Smooth muscle cell (in vitro differentiated cells): Measurements from ENCODE around the gene EPN3. TPM values are rescaled to one million over a fixed set of nuclear protein-coding genes. Genes with fewer than 3 reads are reported as not detected.

Experiments
- DNase-seq: peaks from one replicate; lab custom pipeline; 2025; ENCODE audit not compliant: unreplicated experiment; lab: John Stamatoyannopoulos, UW
- H2AFZ ChIP-seq: fragments of 200-600 bp; sonication (generic); 2 replicates; pipeline ENCODE4 v1.6.0; 2016; ENCODE audit warnings: antibody characterized with exemption, low read depth, mild to moderate bottlenecking
- H3F3A ChIP-seq: fragments of 200-600 bp; sonication (generic); 2 replicates; pipeline ENCODE4 v1.6.0; 2017; ENCODE audit warnings: antibody characterized with exemption, low read depth
- H3K27ac ChIP-seq: fragments of 200-600 bp; sonication (generic); 2 replicates; pipeline ENCODE4 v1.5.1; 2016; ENCODE audit warnings: low read depth, mild to moderate bottlenecking
- H3K27me3 ChIP-seq: fragments of 200-600 bp; sonication (generic); 2 replicates; pipeline ENCODE4 v1.6.1; 2016; ENCODE audit warnings: low read depth, mild to moderate bottlenecking
- H3K36me3 ChIP-seq: fragments of 200-600 bp; sonication (generic); 2 replicates; pipeline ENCODE4 v1.5.1; 2016; ENCODE audit warnings: low read depth
- H3K4me1 ChIP-seq: fragments of 200-600 bp; sonication (generic); 2 replicates; pipeline ENCODE4 v1.5.1; 2016; ENCODE audit warnings: low read depth
- H3K4me2 ChIP-seq: fragments of 200-600 bp; sonication (generic); 2 replicates; pipeline ENCODE4 v1.6.0; 2016; ENCODE audit warnings: mild to moderate bottlenecking
- H3K4me3 ChIP-seq: fragments of 200-600 bp; sonication (generic); 2 replicates; pipeline ENCODE4 v1.5.1; 2016; ENCODE audit warnings: mild to moderate bottlenecking
- H3K79me2 ChIP-seq: fragments of 200-600 bp; sonication (generic); 2 replicates; pipeline ENCODE4 v1.6.0; 2016; ENCODE audit warnings: low read depth, mild to moderate bottlenecking
- H3K9ac ChIP-seq: fragments of 200-600 bp; sonication (generic); 2 replicates; pipeline ENCODE4 v1.6.0; 2016; ENCODE audit warnings: low read depth
- H3K9me3 ChIP-seq: fragments of 200-600 bp; sonication (generic); replicated peaks from 2 replicates; pipeline ENCODE4 v1.5.1; 2016; ENCODE audit warnings: low read depth
- H4K20me1 ChIP-seq: fragments of 200-600 bp; sonication (generic); 2 replicates; pipeline ENCODE4 v1.6.0; 2016; ENCODE audit warnings: low read depth
- WGBS: methylation state at CpG from one replicate; pipeline ENCODE4 v1.1.7; 2016; ENCODE audit warnings: low lambda C conversion rate; 5-methylcytosine and 5-hydroxymethylcytosine counted together
- polyA plus RNA-seq: library from polyadenylated mRNA; unstranded; fragments of >200 nt; fragmentation: Nextera tagmentation; extraction: Ambion mirVana; gene quantifications from 2 replicates; pipeline ENCODE4 v1.2.1, GENCODE V29; 2016
- total RNA-seq: library from RNA; depleted of rRNA; stranded (reverse); fragments of >200 nt; gene quantifications from 2 replicates; pipeline ENCODE4 v1.2.3, GENCODE V29; 2014
- TF ChIP-seq, protein P1 (sequence below): fragments of 200-600 bp; sonication (generic); IDR thresholded peaks from 2 replicates; pipeline ENCODE4 v1.5.1; 2017; ENCODE audit warnings: borderline replicate concordance, mild to moderate bottlenecking, antibody characterized with exemption; ENCODE audit not compliant: insufficient read depth, poor library complexity, severe bottlenecking

The EPN3 gene
- total and polyA plus RNA-seq, 2 experiments from 2014 or later = 3.9 to 5.1 TPM

DNA sequence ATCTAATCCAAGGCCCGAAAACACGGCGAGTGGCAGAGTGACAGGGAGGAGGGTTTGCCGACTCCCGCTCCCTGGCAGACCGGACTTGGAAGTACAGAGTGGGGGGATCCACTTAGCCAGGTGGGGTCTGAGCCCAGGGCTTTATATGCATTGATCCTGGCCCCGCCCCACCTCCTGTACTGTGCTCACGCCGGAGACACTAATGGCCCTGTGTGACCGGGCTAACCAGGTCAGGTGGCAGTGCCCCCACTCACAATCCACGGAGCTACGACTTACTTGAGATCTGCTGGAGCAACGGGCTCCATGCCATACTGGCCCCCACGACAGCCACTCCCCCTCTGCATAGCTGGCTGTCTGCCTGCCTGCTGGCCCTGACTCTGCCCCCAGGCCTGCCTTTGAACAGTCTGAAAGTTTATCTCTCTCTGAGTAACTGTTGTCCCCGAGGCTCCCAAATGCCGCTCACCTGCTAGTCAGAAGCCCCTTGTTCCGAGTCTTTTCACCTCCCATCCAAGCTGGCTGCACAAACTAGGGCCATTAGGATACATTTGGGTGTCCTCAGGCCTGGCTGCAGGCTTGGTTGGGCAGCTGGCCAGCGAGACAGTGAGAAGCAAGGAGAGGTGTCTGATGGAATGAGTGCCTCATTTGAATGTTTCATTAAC lies 56.0 kb downstream of the EPN3 start:
- Histone ChIP-seq H3K9ac (no peak overlapping the region), H3K79me2 (no peaks in the 10 kb centered on the region), H3K4me1 (peaks cover 8% of the 10 kb centered on the region), H3F3A (no peaks in the 10 kb centered on the region), H3K27me3 (no peaks in the 10 kb centered on the region), H3K4me3 (no peak overlapping the region), H3K36me3 (no peaks in the 10 kb centered on the region), H3K4me2 (no peak overlapping the region), H2AFZ (no peak overlapping the region), H3K27ac (no peak overlapping the region), H4K20me1 (no peaks in the 10 kb centered on the region), H3K9me3 (no peaks in the 10 kb centered on the region)
- WGBS = 87% methylated on average over 18 of the region's 18 CpGs
- DNase-seq = no peak
- TF ChIP-seq, protein P1, sequence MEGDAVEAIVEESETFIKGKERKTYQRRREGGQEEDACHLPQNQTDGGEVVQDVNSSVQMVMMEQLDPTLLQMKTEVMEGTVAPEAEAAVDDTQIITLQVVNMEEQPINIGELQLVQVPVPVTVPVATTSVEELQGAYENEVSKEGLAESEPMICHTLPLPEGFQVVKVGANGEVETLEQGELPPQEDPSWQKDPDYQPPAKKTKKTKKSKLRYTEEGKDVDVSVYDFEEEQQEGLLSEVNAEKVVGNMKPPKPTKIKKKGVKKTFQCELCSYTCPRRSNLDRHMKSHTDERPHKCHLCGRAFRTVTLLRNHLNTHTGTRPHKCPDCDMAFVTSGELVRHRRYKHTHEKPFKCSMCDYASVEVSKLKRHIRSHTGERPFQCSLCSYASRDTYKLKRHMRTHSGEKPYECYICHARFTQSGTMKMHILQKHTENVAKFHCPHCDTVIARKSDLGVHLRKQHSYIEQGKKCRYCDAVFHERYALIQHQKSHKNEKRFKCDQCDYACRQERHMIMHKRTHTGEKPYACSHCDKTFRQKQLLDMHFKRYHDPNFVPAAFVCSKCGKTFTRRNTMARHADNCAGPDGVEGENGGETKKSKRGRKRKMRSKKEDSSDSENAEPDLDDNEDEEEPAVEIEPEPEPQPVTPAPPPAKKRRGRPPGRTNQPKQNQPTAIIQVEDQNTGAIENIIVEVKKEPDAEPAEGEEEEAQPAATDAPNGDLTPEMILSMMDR = no peak

DNA sequence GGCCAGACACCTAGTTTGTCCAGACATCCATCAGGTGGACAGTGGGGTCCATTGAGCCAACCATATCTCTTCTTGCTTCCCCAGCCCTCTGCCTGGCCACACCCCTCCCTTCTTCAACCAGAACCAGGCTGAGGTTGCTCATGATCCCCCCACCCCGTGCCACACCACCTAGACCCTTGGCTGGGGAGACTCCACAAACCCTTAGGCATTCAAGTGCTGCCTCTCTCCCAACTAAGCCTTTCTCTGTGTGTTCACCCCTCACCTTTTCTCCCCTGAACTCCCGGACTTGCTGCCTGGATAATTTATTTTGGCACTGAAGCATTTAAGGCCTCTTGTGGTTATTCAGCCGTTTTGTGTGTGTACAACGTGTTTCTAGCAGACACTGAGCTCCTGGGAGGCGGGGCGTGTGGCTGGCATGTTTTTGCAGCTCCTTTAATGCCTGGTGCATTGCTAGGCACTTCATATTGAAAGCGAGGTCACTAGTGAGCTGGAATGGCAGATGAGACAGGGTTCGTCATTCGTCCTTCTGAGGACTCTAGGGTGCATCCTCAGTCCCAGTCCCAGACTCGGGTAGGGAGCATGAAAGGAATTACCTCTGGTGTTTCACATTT lies 56.7 kb downstream of the EPN3 start:
- H2AFZ ChIP-seq = no peak overlapping the region
- TF ChIP-seq, protein P1 = no peak

DNA sequence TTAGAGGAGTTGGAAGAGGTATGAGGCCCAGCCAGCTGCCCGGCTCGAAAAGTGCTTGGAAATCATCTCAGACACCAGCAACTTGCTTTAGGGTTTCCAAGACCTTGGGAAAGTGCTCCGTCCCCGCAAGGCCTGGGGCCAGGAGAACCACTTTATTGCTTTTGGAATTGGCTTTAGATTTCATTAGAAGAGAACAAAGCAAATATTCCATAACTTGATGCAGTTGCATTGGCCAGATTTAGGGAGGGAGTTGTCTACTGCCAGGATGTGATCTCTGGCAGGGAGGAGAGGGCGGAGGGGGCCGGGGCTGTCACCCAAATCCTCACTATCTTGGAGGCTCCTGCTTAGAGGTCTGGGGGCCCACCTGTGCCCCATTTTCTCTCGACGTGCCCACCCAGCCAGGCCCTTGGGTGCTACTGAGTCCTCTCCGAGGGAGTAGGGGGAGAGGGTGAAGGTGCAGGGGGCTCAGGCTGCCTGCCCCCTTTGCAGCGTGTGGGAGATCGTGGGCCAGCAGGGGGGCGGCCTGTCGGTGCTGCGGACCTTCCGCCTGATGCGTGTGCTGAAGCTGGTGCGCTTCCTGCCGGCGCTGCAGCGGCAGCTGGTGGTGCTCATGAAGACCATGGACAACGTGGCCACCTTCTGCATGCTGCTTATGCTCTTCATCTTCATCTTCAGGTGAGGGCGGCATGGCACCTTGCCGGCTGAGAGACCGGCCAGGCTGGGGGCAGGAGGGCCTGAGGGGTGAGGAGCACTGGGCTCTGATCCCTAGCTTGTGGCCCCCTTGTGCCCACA lies 58.6 kb downstream of the EPN3 start:
- WGBS = 97% methylated on average over 22 of the region's 24 CpGs
- Histone ChIP-seq H3F3A (no peaks in the 10 kb centered on the region), H3K4me2 (no peak overlapping the region)

More for the DNA sequence above, 56.7 kb downstream of the EPN3 start:
- no peaks in the 10 kb centered on the region for H3K79me2 ChIP-seq
- H3K27me3 ChIP-seq = no peaks in the 10 kb centered on the region
- no peaks in the 10 kb centered on the region for H3K9me3 ChIP-seq
- H3K9ac ChIP-seq = no peak overlapping the region
- H3K27ac ChIP-seq = no peak overlapping the region
- peaks cover 10% of the 10 kb centered on the region for H3K4me1 ChIP-seq
- no peak overlapping the region for H3K4me3 ChIP-seq
- H3K4me2 ChIP-seq = no peak overlapping the region
- H4K20me1 ChIP-seq = no peaks in the 10 kb centered on the region
- H3K36me3 ChIP-seq = no peaks in the 10 kb centered on the region
- no peak for DNase-seq
- no peaks in the 10 kb centered on the region for H3F3A ChIP-seq
- WGBS = 85% methylated on average over 10 of the region's 10 CpGs

More for the DNA sequence above, 58.6 kb downstream of the EPN3 start:
- Histone ChIP-seq H4K20me1 (no peaks in the 10 kb centered on the region), H3K9me3 (no peaks in the 10 kb centered on the region), H3K4me1 (peaks cover 10% of the 10 kb centered on the region), H3K79me2 (no peaks in the 10 kb centered on the region), H3K27ac (no peak overlapping the region), H3K9ac (no peak overlapping the region), H2AFZ (no peak overlapping the region), H3K36me3 (no peaks in the 10 kb centered on the region), H3K27me3 (no peaks in the 10 kb centered on the region), H3K4me3 (no peak overlapping the region)
- DNase-seq = no peak
- TF ChIP-seq, protein P1 = no peak
